Fibroblast of lung (primary cell): ENCODE results near the gene RCSD1. TPM values are rescaled to one million over a fixed set of nuclear protein-coding genes. Genes with fewer than 3 reads are reported as not detected.

Experiments used
- DNase-seq, 2 donors: peaks; one replicate each; pipeline versions ENCODE4 v3.0.0 to v3.0.0-alpha.2; 2010; ENCODE audit warnings: low read depth in 2 of 2
- H2AFZ ChIP-seq: 2 replicates; pipeline ENCODE4 v1.5.1; 2012; ENCODE audit warnings: low read length, control low read depth, inconsistent platforms
- H3K27ac ChIP-seq: 2 replicates; pipeline ENCODE4 v1.5.1; 2011; ENCODE audit warnings: low read length, control low read depth; ENCODE audit not compliant: insufficient read depth
- H3K27me3 ChIP-seq: 2 replicates; pipeline ENCODE4 v1.5.1; 2011; ENCODE audit warnings: mild to moderate bottlenecking, low read length; ENCODE audit not compliant: control insufficient read depth, insufficient read depth
- H3K36me3 ChIP-seq: 2 replicates; pipeline ENCODE4 v1.5.1; 2011; ENCODE audit warnings: low read length; ENCODE audit not compliant: control insufficient read depth, insufficient read depth
- H3K4me1 ChIP-seq: 2 replicates; pipeline ENCODE4 v1.5.1; 2011; ENCODE audit warnings: low read length; ENCODE audit not compliant: control insufficient read depth, insufficient read depth; ENCODE audit errors: extremely low read depth
- H3K4me2 ChIP-seq: 2 replicates; pipeline ENCODE4 v1.5.1; 2011; ENCODE audit warnings: low read length, control low read depth; ENCODE audit not compliant: insufficient read depth; ENCODE audit errors: extremely low read depth
- H3K4me3 ChIP-seq, 4 experiments: fragments of 200-600 bp in 1 of 4; sonication (generic) in 1 of 4; replicated peaks in 1 of 4; 2 replicates each; pipeline ENCODE4 v1.5.1; 2011 to 2016; ENCODE audit warnings: low read length in 4 of 4, low read depth in 3 of 4, mild to moderate bottlenecking in 3 of 4, control low read depth in 2 of 4, inconsistent platforms in 1 of 4, mixed read lengths in 1 of 4; ENCODE audit not compliant: insufficient read depth in 1 of 4; ENCODE audit errors: control extremely low read depth in 1 of 4
- H3K79me2 ChIP-seq: 2 replicates; pipeline ENCODE4 v1.5.1; 2012; ENCODE audit warnings: mild to moderate bottlenecking, low read length, inconsistent platforms; ENCODE audit not compliant: control insufficient read depth, insufficient read depth
- H3K9ac ChIP-seq: 2 replicates; pipeline ENCODE4 v1.5.1; 2011; ENCODE audit warnings: mild to moderate bottlenecking, low read length, control low read depth; ENCODE audit not compliant: insufficient read depth
- H3K9me3 ChIP-seq: 2 replicates; pipeline ENCODE4 v1.5.1; 2012; ENCODE audit warnings: low read depth, low read length; ENCODE audit not compliant: control insufficient read depth, insufficient read depth
- H4K20me1 ChIP-seq: 2 replicates; pipeline ENCODE4 v1.5.1; 2011; ENCODE audit warnings: low read length; ENCODE audit not compliant: control insufficient read depth, insufficient read depth; ENCODE audit errors: extremely low read depth
- EZH2 ChIP-seq: IDR thresholded peaks from 2 replicates; pipeline ENCODE4 v1.5.1; 2012; ENCODE audit warnings: low read length, control low read depth, mild to moderate bottlenecking; ENCODE audit errors: missing control alignments
- polyA plus RNA-seq, 2 donors: library from polyadenylated mRNA; depleted of rRNA in 1 of 2; stranded (reverse) in 1 of 2; unstranded in 1 of 2; fragments of >200 nt; gene quantifications; 2 replicates each; pipeline ENCODE4 v1.2.1, GENCODE V29; 2011 to 2012; ENCODE audit warnings: missing spikeins in 1 of 2
- total RNA-seq: library from RNA; depleted of rRNA; stranded (reverse); fragments of >200 nt; gene quantifications from 2 replicates; pipeline ENCODE4 v1.2.1, GENCODE V29; 2014
- TF ChIP-seq, protein P1 (sequence below), 2 donors: IDR thresholded peaks in 1 of 2; conservative IDR thresholded peaks in 1 of 2; 1 replicate in 1 of 2; 2 replicates in 1 of 2; pipeline ENCODE4 v1.5.1; 2011 to 2012; ENCODE audit warnings: low read length in 2 of 2, control low read depth in 1 of 2, inconsistent platforms in 1 of 2, low read depth in 1 of 2, mild to moderate bottlenecking in 1 of 2

The RCSD1 gene
- total and polyA plus RNA-seq, 2 donors (not counting 1 experiment from before 2014, with no cell fraction given): under 0.01 to 4.1 TPM

DNA sequence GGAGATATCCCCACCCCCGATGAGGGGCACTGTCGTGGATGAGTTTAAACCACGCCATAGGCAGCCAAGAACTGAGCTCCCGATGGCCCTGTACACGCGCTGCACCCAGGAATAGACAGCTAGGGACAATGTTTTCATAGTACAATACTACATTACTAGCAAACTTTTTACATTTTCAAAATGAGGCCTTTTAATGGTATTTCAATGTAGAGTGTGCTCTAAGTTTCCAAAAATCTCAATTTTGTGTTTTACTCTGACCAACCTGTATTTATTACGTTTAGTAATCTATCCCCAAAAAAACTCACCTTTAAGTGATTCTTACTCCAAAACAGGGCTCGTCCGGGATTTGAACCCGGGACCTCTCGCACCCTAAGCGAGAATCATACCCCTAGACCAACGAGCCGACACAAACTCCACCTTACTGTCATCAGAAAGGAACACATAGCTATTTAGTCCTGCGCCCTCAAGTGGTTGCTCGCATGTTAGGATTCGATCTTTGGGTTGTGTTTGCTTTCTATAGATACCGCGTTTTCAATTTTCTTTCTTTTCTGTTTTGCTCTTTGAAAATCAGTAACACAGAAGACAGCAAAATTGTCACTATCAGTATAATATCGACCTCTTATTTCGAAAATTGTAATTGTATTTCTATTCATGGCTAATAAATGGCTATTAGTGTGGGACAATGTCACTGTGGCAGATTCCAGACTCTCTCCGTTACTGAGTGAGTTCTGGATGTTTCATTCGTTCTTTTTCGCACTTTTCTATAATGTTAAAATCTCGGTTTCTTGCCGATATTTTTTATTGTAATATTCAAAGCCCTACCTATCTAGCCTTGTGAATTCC is 85.3 kb downstream of the RCSD1 start:
- Histone ChIP-seq H3K4me3 (peak overlapping the region; percentile 80 to 93 (median 89)), H3K9ac (peak overlapping the region; percentile 59), H3K9me3 (no peaks in the 10 kb centered on the region), H3K36me3 (no peaks in the 10 kb centered on the region), H2AFZ (peak overlapping the region; percentile 86), H3K4me2 (peak overlapping the region; percentile 94), H3K4me1 (no peaks in the 10 kb centered on the region), H3K27me3 (no peaks in the 10 kb centered on the region), H3K27ac (peak overlapping the region; percentile 97), H4K20me1 (no peaks in the 10 kb centered on the region), H3K79me2 (no peaks in the 10 kb centered on the region)
- TF ChIP-seq, protein P1, sequence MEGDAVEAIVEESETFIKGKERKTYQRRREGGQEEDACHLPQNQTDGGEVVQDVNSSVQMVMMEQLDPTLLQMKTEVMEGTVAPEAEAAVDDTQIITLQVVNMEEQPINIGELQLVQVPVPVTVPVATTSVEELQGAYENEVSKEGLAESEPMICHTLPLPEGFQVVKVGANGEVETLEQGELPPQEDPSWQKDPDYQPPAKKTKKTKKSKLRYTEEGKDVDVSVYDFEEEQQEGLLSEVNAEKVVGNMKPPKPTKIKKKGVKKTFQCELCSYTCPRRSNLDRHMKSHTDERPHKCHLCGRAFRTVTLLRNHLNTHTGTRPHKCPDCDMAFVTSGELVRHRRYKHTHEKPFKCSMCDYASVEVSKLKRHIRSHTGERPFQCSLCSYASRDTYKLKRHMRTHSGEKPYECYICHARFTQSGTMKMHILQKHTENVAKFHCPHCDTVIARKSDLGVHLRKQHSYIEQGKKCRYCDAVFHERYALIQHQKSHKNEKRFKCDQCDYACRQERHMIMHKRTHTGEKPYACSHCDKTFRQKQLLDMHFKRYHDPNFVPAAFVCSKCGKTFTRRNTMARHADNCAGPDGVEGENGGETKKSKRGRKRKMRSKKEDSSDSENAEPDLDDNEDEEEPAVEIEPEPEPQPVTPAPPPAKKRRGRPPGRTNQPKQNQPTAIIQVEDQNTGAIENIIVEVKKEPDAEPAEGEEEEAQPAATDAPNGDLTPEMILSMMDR (conservative IDR thresholded peaks at IDR 0.05 in 1 of 2, IDR thresholded peaks at IDR 0.05 in 1 of 2; ENCODE audit: low read depth in 1 of 2, low read length in 2 of 2): peak; percentile 87 to 94
- TF ChIP-seq EZH2: no peak
- peak; percentile 74 to 92 for DNase-seq

DNA sequence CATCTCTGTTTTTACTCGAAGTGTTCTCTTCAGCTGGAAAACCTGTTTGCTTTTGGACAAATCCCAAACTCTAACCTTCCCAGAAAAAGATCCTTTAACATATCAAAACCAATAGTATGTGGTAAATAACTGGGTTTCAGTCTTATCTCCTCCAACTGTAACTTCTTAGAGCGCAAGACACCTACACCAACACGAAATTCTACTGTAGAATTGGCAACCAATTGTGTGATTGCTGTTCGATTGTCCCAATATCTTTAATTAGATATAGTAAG is 85.9 kb downstream of the RCSD1 start:
- no peaks in the 10 kb centered on the region for H3K79me2 ChIP-seq
- DNase-seq: peak in 1 of 2 donors; percentile 12
- H3K9me3 ChIP-seq: no peaks in the 10 kb centered on the region
- H3K4me3 ChIP-seq: peak overlapping the region; percentile 52 to 93 (median 86)
- H3K4me1 ChIP-seq: no peaks in the 10 kb centered on the region
- H3K27ac ChIP-seq: peak overlapping the region; percentile 35
- TF ChIP-seq, protein P1 (conservative IDR thresholded peaks at IDR 0.05 in 1 of 2, IDR thresholded peaks at IDR 0.05 in 1 of 2; ENCODE audit: low read depth in 1 of 2, low read length in 2 of 2): no peak
- no peak for TF ChIP-seq EZH2
- H3K4me2 ChIP-seq: peak overlapping the region; percentile 64
- H3K9ac ChIP-seq: peak overlapping the region; percentile 1
- peak overlapping the region; percentile 66 for H2AFZ ChIP-seq
- no peaks in the 10 kb centered on the region for H3K36me3 ChIP-seq
- no peaks in the 10 kb centered on the region for H3K27me3 ChIP-seq
- no peaks in the 10 kb centered on the region for H4K20me1 ChIP-seq

DNA sequence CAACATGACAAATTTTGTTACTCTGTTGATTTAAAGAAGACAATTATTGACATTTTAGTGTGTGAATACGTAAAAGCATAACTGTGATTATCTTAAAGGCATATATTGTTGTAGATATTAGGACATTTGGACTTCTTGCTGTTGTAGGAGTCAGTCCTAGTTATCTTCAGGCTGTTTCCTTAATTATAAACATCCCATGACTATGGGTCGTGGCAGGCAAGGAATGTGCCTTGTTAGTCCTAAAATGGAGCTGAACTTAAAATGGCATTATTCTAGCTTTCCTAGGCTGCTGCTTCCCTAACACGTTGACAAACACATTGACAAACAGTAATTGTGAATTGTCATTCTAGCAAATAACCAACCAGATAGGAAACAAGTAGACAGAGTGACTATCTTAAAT is 87.3 kb downstream of the RCSD1 start:
- Histone ChIP-seq H3K4me1 (no peaks in the 10 kb centered on the region), H3K4me3 (no peak overlapping the region), H3K27ac (no peak overlapping the region), H4K20me1 (no peaks in the 10 kb centered on the region), H3K4me2 (no peak overlapping the region), H3K36me3 (no peaks in the 10 kb centered on the region), H2AFZ (no peak overlapping the region), H3K9me3 (no peaks in the 10 kb centered on the region), H3K79me2 (peaks cover 3% of the 10 kb centered on the region), H3K9ac (no peak overlapping the region), H3K27me3 (no peaks in the 10 kb centered on the region)
- TF ChIP-seq EZH2: no peak
- TF ChIP-seq, protein P1 (conservative IDR thresholded peaks at IDR 0.05 in 1 of 2, IDR thresholded peaks at IDR 0.05 in 1 of 2; ENCODE audit: low read depth in 1 of 2, low read length in 2 of 2): no peak
- DNase-seq: no peak
